PC-3 (cell line): Measurements from ENCODE around the gene SMYD2. TPM values are rescaled to one million over a fixed set of nuclear protein-coding genes. Genes with fewer than 3 reads are reported as not detected.

ENCODE experiments used
- ATAC-seq: fragments of 200-7000 bp; cut with Tn5 transposase; 2 replicates; pipeline ENCODE4 v1.9.1; 2020; ENCODE audit warnings: mild to moderate bottlenecking, moderate library complexity
- BruUV-seq: library from RNA; stranded (reverse); fragments of 400-500 nt; replicated peaks from 2 replicates; lab custom pipeline; 2021; lab: Mats Ljungman, UMichigan
- CTCF ChIA-PET: fragments of 300-600 bp; sonication (Branson Sonifier 250); formaldehyde crosslinking; loops from one replicate; lab custom pipeline; 2022; ENCODE audit warnings: antibody characterized with exemption; lab: Charles Lee
- POLR2A ChIA-PET: fragments of 300-600 bp; sonication (Branson Sonifier 250); formaldehyde crosslinking; loops from one replicate; lab custom pipeline; 2022; ENCODE audit warnings: antibody characterized with exemption; ENCODE audit not compliant: unreplicated experiment; lab: Charles Lee
- DNase-seq: peaks from one replicate; pipeline ENCODE4 v3.0.0-alpha.2; 2015
- H2AFZ ChIP-seq: fragments of 300-600 bp; sonication (generic); 2 replicates; pipeline ENCODE4 v1.6.0; 2016; ENCODE audit warnings: antibody characterized with exemption, low read length
- H3F3A ChIP-seq: fragments of 300-600 bp; sonication (generic); one replicate; pipeline ENCODE4 v1.6.0; 2017; ENCODE audit warnings: antibody characterized with exemption, low read length, control low read depth, mild to moderate bottlenecking; ENCODE audit not compliant: unreplicated experiment
- H3K27ac ChIP-seq: fragments of 300-600 bp; sonication (generic); 2 replicates; pipeline ENCODE4 v1.5.1; 2016; ENCODE audit warnings: mild to moderate bottlenecking, low read length
- H3K27me3 ChIP-seq: fragments of 300-600 bp; sonication (generic); 2 replicates; pipeline ENCODE4 v1.6.1; 2016; ENCODE audit warnings: low read length, mixed read lengths
- H3K36me3 ChIP-seq: fragments of 300-600 bp; sonication (generic); 2 replicates; pipeline ENCODE4 v1.6.1; 2016; ENCODE audit warnings: low read depth, mixed run types, low read length, mixed read lengths
- H3K4me1 ChIP-seq: fragments of 300-600 bp; sonication (generic); 2 replicates; pipeline ENCODE4 v1.5.1; 2016; ENCODE audit warnings: low read length; ENCODE audit not compliant: insufficient read depth
- H3K4me2 ChIP-seq: fragments of 300-600 bp; sonication (generic); 2 replicates; pipeline ENCODE4 v1.6.0; 2016; ENCODE audit warnings: low read length
- H3K4me3 ChIP-seq: fragments of 300-600 bp; sonication (generic); 2 replicates; pipeline ENCODE4 v1.5.1; 2016; ENCODE audit warnings: mild to moderate bottlenecking, low read length, mixed read lengths
- H3K79me2 ChIP-seq: fragments of 300-600 bp; sonication (generic); 2 replicates; pipeline ENCODE4 v1.6.1; 2017; ENCODE audit warnings: low read length, mixed read lengths
- H3K9ac ChIP-seq: fragments of 300-600 bp; sonication (generic); 2 replicates; pipeline ENCODE4 v1.6.0; 2016; ENCODE audit warnings: mild to moderate bottlenecking, low read length
- H3K9me2 ChIP-seq: fragments of 300-600 bp; sonication (generic); replicated peaks from 2 replicates; pipeline ENCODE4 v1.6.1; 2016; ENCODE audit warnings: mixed run types, low read length, mixed read lengths
- H3K9me3 ChIP-seq: fragments of 300-600 bp; sonication (generic); 2 replicates; pipeline ENCODE4 v1.6.1; 2016; ENCODE audit warnings: low read length, mixed read lengths
- H4K20me1 ChIP-seq: fragments of 300-600 bp; sonication (generic); 2 replicates; pipeline ENCODE4 v1.6.1; 2016; ENCODE audit warnings: low read length, mixed read lengths
- EZH2 ChIP-seq: fragments of 300-600 bp; sonication (generic); IDR thresholded peaks from one replicate; pipeline ENCODE4 v1.6.1; 2017; ENCODE audit warnings: antibody characterized with exemption, mild to moderate bottlenecking, low read length; ENCODE audit not compliant: unreplicated experiment
- EZH2phosphoT487 ChIP-seq: fragments of 300-600 bp; sonication (generic); IDR thresholded peaks from 2 replicates; pipeline ENCODE4 v1.6.1; 2018; ENCODE audit warnings: mild to moderate bottlenecking, antibody characterized with exemption, low read length, borderline replicate concordance
- intact Hi-C: fragments of 100-400 bp; cut with micrococcal nuclease; formaldehyde crosslinking; loops from 2 replicates; pipeline ENCODE4 v1.9.0; 2023
- total RNA-seq: library from RNA; depleted of rRNA; stranded (reverse); fragments of >200 nt; gene quantifications from 2 replicates; pipeline ENCODE4 v1.2.3, GENCODE V29; 2014
- TF ChIP-seq, protein P1 (sequence below): fragments of 300-600 bp; sonication (generic); conservative IDR thresholded peaks from 2 replicates; pipeline ENCODE4 v1.5.1; 2017; ENCODE audit warnings: antibody characterized with exemption, low read depth, mild to moderate bottlenecking, low read length

SMYD2 gene
- total RNA-seq, 1 experiment from 2014 or later, result 124 TPM

- Histone ChIP-seq H3K4me3 (no peak overlapping the region), H3K9me2 (no peaks in the 10 kb centered on the region), H3F3A (no peaks in the 10 kb centered on the region), H3K36me3 (no peaks in the 10 kb centered on the region), H3K27ac (no peak overlapping the region), H3K9me3 (no peaks in the 10 kb centered on the region), H4K20me1 (no peaks in the 10 kb centered on the region), H3K4me1 (no peaks in the 10 kb centered on the region), H2AFZ (no peak overlapping the region), H3K79me2 (peaks cover 29% of the 10 kb centered on the region), H3K27me3 (no peaks in the 10 kb centered on the region), H3K9ac (no peak overlapping the region), H3K4me2 (no peak overlapping the region)
- TF ChIP-seq EZH2phosphoT487, result no peak
- TF ChIP-seq, protein P1, sequence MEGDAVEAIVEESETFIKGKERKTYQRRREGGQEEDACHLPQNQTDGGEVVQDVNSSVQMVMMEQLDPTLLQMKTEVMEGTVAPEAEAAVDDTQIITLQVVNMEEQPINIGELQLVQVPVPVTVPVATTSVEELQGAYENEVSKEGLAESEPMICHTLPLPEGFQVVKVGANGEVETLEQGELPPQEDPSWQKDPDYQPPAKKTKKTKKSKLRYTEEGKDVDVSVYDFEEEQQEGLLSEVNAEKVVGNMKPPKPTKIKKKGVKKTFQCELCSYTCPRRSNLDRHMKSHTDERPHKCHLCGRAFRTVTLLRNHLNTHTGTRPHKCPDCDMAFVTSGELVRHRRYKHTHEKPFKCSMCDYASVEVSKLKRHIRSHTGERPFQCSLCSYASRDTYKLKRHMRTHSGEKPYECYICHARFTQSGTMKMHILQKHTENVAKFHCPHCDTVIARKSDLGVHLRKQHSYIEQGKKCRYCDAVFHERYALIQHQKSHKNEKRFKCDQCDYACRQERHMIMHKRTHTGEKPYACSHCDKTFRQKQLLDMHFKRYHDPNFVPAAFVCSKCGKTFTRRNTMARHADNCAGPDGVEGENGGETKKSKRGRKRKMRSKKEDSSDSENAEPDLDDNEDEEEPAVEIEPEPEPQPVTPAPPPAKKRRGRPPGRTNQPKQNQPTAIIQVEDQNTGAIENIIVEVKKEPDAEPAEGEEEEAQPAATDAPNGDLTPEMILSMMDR, result no peak
- TF ChIP-seq EZH2, result no peak
- CTCF ChIA-PET, result interaction anchor here (1.0 kb wide), 1 partner anchor 29 kb away, joined by 4 read pairs; no protein-coding TSS in a partner anchor
- no peak for DNase-seq
- intact Hi-C loops, result no loop called here
- no TSS peak for BruUV-seq
- POLR2A ChIA-PET, result no interaction called here
- no peak for ATAC-seq
Measured at GRCh38 chr1:214303141-214303930, 22.4 kb downstream of the SMYD2 start.

- intact Hi-C loops, result no loop called here
- Histone ChIP-seq H3K9me2 (no peaks in the 10 kb centered on the region), H3K4me2 (no peak overlapping the region), H3K9ac (no peak overlapping the region), H3K4me1 (no peaks in the 10 kb centered on the region), H3F3A (no peaks in the 10 kb centered on the region), H3K27ac (no peak overlapping the region), H3K4me3 (no peak overlapping the region), H3K27me3 (no peaks in the 10 kb centered on the region), H3K9me3 (no peaks in the 10 kb centered on the region), H3K79me2 (peaks cover 23% of the 10 kb centered on the region), H3K36me3 (no peaks in the 10 kb centered on the region), H4K20me1 (no peaks in the 10 kb centered on the region), H2AFZ (no peak overlapping the region)
- ChIA-PET CTCF (no interaction called here), POLR2A (no interaction called here)
- BruUV-seq, result no TSS peak
- DNase-seq (no peak), ATAC-seq (no peak)
- TF ChIP-seq EZH2phosphoT487 (no peak), EZH2 (no peak)
- TF ChIP-seq, protein P1, result no peak
Measured at GRCh38 chr1:214305164-214305751, 24.3 kb downstream of the SMYD2 start.

- POLR2A ChIA-PET, result no interaction called here
- H3K27me3 ChIP-seq, result no peaks in the 10 kb centered on the region
- H3K79me2 ChIP-seq, result peaks cover 17% of the 10 kb centered on the region
- no peak for ATAC-seq
- no peaks in the 10 kb centered on the region for H3K36me3 ChIP-seq
- BruUV-seq, result no TSS peak
- H3K9ac ChIP-seq, result no peak overlapping the region
- H3K9me3 ChIP-seq, result no peaks in the 10 kb centered on the region
- no peak overlapping the region for H2AFZ ChIP-seq
- no peaks in the 10 kb centered on the region for H3F3A ChIP-seq
- no peak overlapping the region for H3K27ac ChIP-seq
- H3K4me2 ChIP-seq, result no peak overlapping the region
- TF ChIP-seq EZH2 (no peak), EZH2phosphoT487 (no peak)
- TF ChIP-seq, protein P1, result no peak
- H4K20me1 ChIP-seq, result no peaks in the 10 kb centered on the region
- CTCF ChIA-PET, result no interaction called here
- H3K9me2 ChIP-seq, result no peaks in the 10 kb centered on the region
- H3K4me3 ChIP-seq, result no peak overlapping the region
- H3K4me1 ChIP-seq, result no peaks in the 10 kb centered on the region
- DNase-seq, result no peak
- intact Hi-C loops, result no loop called here
Measured at GRCh38 chr1:214306269-214306668, 25.3 kb downstream of the SMYD2 start.
